Liver (tissue), 9 donors: ENCODE results near the gene CACNA1A. TPM values are rescaled to one million over a fixed set of nuclear protein-coding genes. Genes with fewer than 3 reads are reported as not detected.

Experiments
- DNase-seq: peaks from one replicate; pipeline ENCODE4 v3.0.0-alpha.2; 2017; ENCODE audit warnings: low spot score
- H3K27ac ChIP-seq, 2 donors: one replicate each; pipeline ENCODE4 v1.7.0; 2013; ENCODE audit warnings: inconsistent platforms in 2 of 2, low read length in 2 of 2, control low read depth in 1 of 2, low read depth in 1 of 2, mild to moderate bottlenecking in 1 of 2
- H3K27me3 ChIP-seq, 4 donors: one replicate each; pipeline versions ENCODE4 v1.6.1 to v1.7.0; 2013; ENCODE audit warnings: low read length in 3 of 4, inconsistent platforms in 1 of 4, mild to moderate bottlenecking in 1 of 4, moderate library complexity in 1 of 4; ENCODE audit not compliant: control insufficient read depth in 4 of 4, insufficient read depth in 4 of 4
- H3K36me3 ChIP-seq, 4 donors: one replicate each; pipeline versions ENCODE4 v1.6.1 to v1.7.0; 2013; ENCODE audit warnings: low read length in 3 of 4, mild to moderate bottlenecking in 3 of 4, low read depth in 1 of 4, moderate library complexity in 1 of 4; ENCODE audit not compliant: control insufficient read depth in 4 of 4, insufficient read depth in 3 of 4
- H3K4me1 ChIP-seq, 4 donors: one replicate each; pipeline versions ENCODE4 v1.6.1 to v1.7.0; 2013; ENCODE audit warnings: low read length in 3 of 4, mild to moderate bottlenecking in 3 of 4, moderate library complexity in 1 of 4; ENCODE audit not compliant: control insufficient read depth in 4 of 4, insufficient read depth in 4 of 4
- H3K4me3 ChIP-seq, 3 donors: one replicate each; pipeline versions ENCODE4 v1.6.1 to v1.7.0; 2013; ENCODE audit warnings: low read length in 3 of 3, control low read depth in 1 of 3, low read depth in 1 of 3, mild to moderate bottlenecking in 1 of 3
- H3K9ac ChIP-seq, 2 donors: one replicate each; pipeline ENCODE4 v1.7.0; 2013; ENCODE audit warnings: low read length in 2 of 2, mild to moderate bottlenecking in 2 of 2, moderate library complexity in 2 of 2, control low read depth in 1 of 2, low read depth in 1 of 2
- H3K9me3 ChIP-seq, 4 donors: one replicate each; pipeline versions ENCODE4 v1.6.1 to v1.7.0; 2013; ENCODE audit warnings: low read length in 3 of 4; ENCODE audit not compliant: control insufficient read depth in 4 of 4
- ATF3 ChIP-seq: IDR thresholded peaks from 2 replicates; pipeline ENCODE4 v1.6.1; 2016; ENCODE audit warnings: antibody characterized with exemption
- CTCF ChIP-seq: fragments of 150-350 bp; IDR thresholded peaks from 2 replicates; pipeline ENCODE4 v1.5.1; 2017; ENCODE audit warnings: improper control_type of control experiment, low read depth, low read length; ENCODE audit not compliant: missing input control
- EGR1 ChIP-seq, 2 donors: IDR thresholded peaks; 2 replicates each; pipeline ENCODE4 v1.6.1; 2016 to 2018; ENCODE audit warnings: antibody characterized with exemption in 2 of 2, low read depth in 2 of 2
- FOXA1 ChIP-seq: IDR thresholded peaks from 2 replicates; pipeline ENCODE4 v1.6.1; 2016; ENCODE audit warnings: antibody characterized with exemption
- FOXA2 ChIP-seq: IDR thresholded peaks from 2 replicates; pipeline ENCODE4 v1.6.1; 2016; ENCODE audit warnings: antibody characterized with exemption
- GABPA ChIP-seq, 2 donors: IDR thresholded peaks in 1 of 2; conservative IDR thresholded peaks in 1 of 2; 2 replicates each; pipeline ENCODE4 v1.6.1; 2016; ENCODE audit warnings: antibody characterized with exemption in 2 of 2, mild to moderate bottlenecking in 1 of 2, moderate library complexity in 1 of 2
- HNF4A ChIP-seq, 2 donors: conservative IDR thresholded peaks; 2 replicates each; pipeline ENCODE4 v1.6.1; 2016; ENCODE audit warnings: antibody characterized with exemption in 2 of 2, mild to moderate bottlenecking in 2 of 2
- HNF4G ChIP-seq: IDR thresholded peaks from 2 replicates; pipeline ENCODE4 v1.6.1; 2016; ENCODE audit warnings: antibody characterized with exemption
- JUND ChIP-seq, 2 donors: IDR thresholded peaks; 2 replicates each; pipeline ENCODE4 v1.6.1; 2016; ENCODE audit warnings: antibody characterized with exemption in 2 of 2
- MAX ChIP-seq: IDR thresholded peaks from 2 replicates; pipeline ENCODE4 v1.6.1; 2016; ENCODE audit warnings: antibody characterized with exemption
- NR2F2 ChIP-seq: IDR thresholded peaks from 2 replicates; pipeline ENCODE4 v1.6.1; 2016; ENCODE audit warnings: antibody characterized with exemption
- RAD21 ChIP-seq, 2 donors: IDR thresholded peaks; 2 replicates each; pipeline ENCODE4 v1.6.1; 2016; ENCODE audit warnings: antibody characterized with exemption in 2 of 2, mild to moderate bottlenecking in 2 of 2
- REST ChIP-seq: IDR thresholded peaks from 2 replicates; pipeline ENCODE4 v1.6.1; 2016; ENCODE audit warnings: antibody characterized with exemption, mild to moderate bottlenecking
- RXRA ChIP-seq, 2 donors: IDR thresholded peaks; 2 replicates each; pipeline ENCODE4 v1.6.1; 2017 to 2018; ENCODE audit warnings: antibody characterized with exemption in 2 of 2, mild to moderate bottlenecking in 1 of 2
- SP1 ChIP-seq: IDR thresholded peaks from 2 replicates; pipeline ENCODE4 v1.6.1; 2018; ENCODE audit warnings: antibody characterized with exemption, mild to moderate bottlenecking
- TAF1 ChIP-seq: conservative IDR thresholded peaks from 2 replicates; pipeline ENCODE4 v1.6.1; 2016; ENCODE audit warnings: antibody characterized with exemption, mild to moderate bottlenecking
- YY1 ChIP-seq: IDR thresholded peaks from 2 replicates; pipeline ENCODE4 v1.6.1; 2016; ENCODE audit warnings: antibody characterized with exemption, mild to moderate bottlenecking
- ZBTB33 ChIP-seq: IDR thresholded peaks from 2 replicates; pipeline ENCODE4 v1.6.1; 2016; ENCODE audit warnings: antibody characterized with exemption
- WGBS: extraction: QIAGEN DNeasy Blood & Tissue Kit; methylation state at CpG from one replicate; pipeline ENCODE4 v1.1.7; 2013; 5-methylcytosine and 5-hydroxymethylcytosine counted together
- polyA plus RNA-seq, 2 donors: library from polyadenylated mRNA; stranded (reverse) in 1 of 2; unstranded in 1 of 2; fragments of 200-250 nt in 1 of 2; fragments of >200 nt in 1 of 2; fragmentation: Nextera tagmentation in 1 of 2; extraction: Ambion mirVana in 1 of 2; gene quantifications; one replicate each; pipeline versions ENCODE4 v1.2.1 to v1.2.3, GENCODE V29; 2013 to 2015
- total RNA-seq, 2 donors: library from RNA; depleted of rRNA; stranded (reverse); fragments of >200 nt; gene quantifications; one replicate each; pipeline ENCODE4 v1.2.3, GENCODE V29; 2014
- donor health status: healthy.
- donor health status: healthy.
- donor health status: healthy.
- donor health status: healthy.
- donor health status: healthy.

The CACNA1A gene
- total and polyA plus RNA-seq, 4 donors, result 0.09 to 0.17 (median 0.17) TPM; not detected in 1

GRCh38 chr19:13493516-13494310, 12.6 kb downstream of the CACNA1A start:
- H3K4me3 ChIP-seq, result no peak overlapping the region
- no peak overlapping the region for H3K27ac ChIP-seq
- H3K4me1 ChIP-seq, result no peaks in the 10 kb centered on the region
- TF ChIP-seq MAX (no peak), NR2F2 (no peak), SP1 (no peak), REST (peak; percentile 69)
- WGBS, result 82% methylated on average over 1 of the region's 1 CpG
- peaks cover 0 to 4% (median 0%) of the 10 kb centered on the region in 4 donors for H3K27me3 ChIP-seq
- H3K9ac ChIP-seq, result no peak overlapping the region
- H3K36me3 ChIP-seq, result no peaks in the 10 kb centered on the region
- DNase-seq, result no peak
- peaks cover 0 to 5% (median 0%) of the 10 kb centered on the region in 4 donors for H3K9me3 ChIP-seq

GRCh38 chr19:13492128-13492527, 14.2 kb downstream of the CACNA1A start:
- Histone ChIP-seq H3K4me3 (no peak overlapping the region), H3K9me3 (peaks cover 0 to 5% (median 0%) of the 10 kb centered on the region in 4 donors), H3K4me1 (no peaks in the 10 kb centered on the region), H3K27me3 (peaks cover 0 to 4% (median 0%) of the 10 kb centered on the region in 4 donors), H3K27ac (no peak overlapping the region), H3K9ac (no peak overlapping the region), H3K36me3 (no peaks in the 10 kb centered on the region)
- TF ChIP-seq REST (no peak), NR2F2 (no peak), ZBTB33 (no peak), ATF3 (no peak), JUND (IDR thresholded peaks at IDR 0.05) (no peak), CTCF (no peak), SP1 (no peak), FOXA2 (no peak), YY1 (no peak), EGR1 (IDR thresholded peaks at IDR 0.05; ENCODE audit: low read depth in 2 of 2) (no peak), TAF1 (no peak), RXRA (IDR thresholded peaks at IDR 0.05) (no peak), RAD21 (IDR thresholded peaks at IDR 0.05) (no peak), MAX (no peak), HNF4G (no peak), HNF4A (conservative IDR thresholded peaks at IDR 0.05) (no peak), GABPA (IDR thresholded peaks at IDR 0.05 in 1 of 2, conservative IDR thresholded peaks at IDR 0.05 in 1 of 2) (no peak), FOXA1 (no peak)
- 19% methylated on average over 3 of the region's 3 CpGs for WGBS
- DNase-seq, result no peak
